HG02763 (cell line): ENCODE data around the gene MBOAT2.
"Not testable (repeated sequence)": the region's sequence is repeated elsewhere in the genome, so short reads cannot be mapped to it uniquely, and the experiment has no call there.

Experiments used
- ATAC-seq: cut with Tn5 transposase; IDR thresholded peaks from one replicate; pipeline ENCODE4 v1.9.1; 2021; ENCODE audit warnings: mild to moderate bottlenecking, moderate library complexity; ENCODE audit not compliant: unreplicated experiment

MBOAT2 gene, protein sequence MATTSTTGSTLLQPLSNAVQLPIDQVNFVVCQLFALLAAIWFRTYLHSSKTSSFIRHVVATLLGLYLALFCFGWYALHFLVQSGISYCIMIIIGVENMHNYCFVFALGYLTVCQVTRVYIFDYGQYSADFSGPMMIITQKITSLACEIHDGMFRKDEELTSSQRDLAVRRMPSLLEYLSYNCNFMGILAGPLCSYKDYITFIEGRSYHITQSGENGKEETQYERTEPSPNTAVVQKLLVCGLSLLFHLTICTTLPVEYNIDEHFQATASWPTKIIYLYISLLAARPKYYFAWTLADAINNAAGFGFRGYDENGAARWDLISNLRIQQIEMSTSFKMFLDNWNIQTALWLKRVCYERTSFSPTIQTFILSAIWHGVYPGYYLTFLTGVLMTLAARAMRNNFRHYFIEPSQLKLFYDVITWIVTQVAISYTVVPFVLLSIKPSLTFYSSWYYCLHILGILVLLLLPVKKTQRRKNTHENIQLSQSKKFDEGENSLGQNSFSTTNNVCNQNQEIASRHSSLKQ

DNA sequence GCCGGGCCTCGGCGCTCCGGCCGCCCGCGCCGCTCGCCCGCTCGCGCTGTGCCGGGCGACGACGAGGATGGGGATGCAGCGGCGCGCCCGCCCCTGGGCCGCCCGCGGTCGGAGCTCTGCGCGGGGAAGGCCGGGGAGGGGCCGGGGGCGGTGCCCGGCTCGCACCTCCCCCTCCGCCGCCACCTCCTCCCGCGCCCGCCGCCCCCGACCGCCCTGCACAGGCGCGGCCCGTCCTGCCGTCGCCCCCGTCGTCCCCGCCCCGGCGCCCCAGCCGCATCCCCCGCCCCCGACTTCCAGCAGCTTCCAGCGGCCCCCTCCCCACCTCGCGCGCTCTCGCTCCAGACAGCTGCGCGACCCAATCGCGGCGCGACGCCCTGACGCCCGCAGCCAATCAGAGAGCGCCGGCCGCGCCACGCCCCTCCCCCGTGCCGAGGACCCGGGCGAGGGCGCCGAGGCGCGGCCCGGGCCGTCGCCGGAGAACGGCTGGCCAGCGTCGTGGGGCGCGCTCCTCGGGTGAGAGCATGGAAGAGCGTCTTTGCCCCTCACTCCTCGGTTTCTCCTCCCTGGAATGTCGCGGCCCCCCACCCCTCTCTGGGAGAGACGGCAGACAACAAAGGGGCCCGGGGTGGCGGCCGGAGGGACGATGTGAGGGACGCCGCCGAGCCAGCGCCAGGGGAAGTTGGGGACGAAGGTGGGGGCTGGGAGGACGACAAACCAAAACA lies at the start of gene MBOAT2:
MBOAT2 (minus strand) TSS at position 69 of the 722 bp plus-strand sequence. CDS start 70 bp downstream, outside the sequence.
- peak; percentile 90 for ATAC-seq

- ATAC-seq: no peak
Observed at GRCh38 chr2:9052821-9053533, 49.5 kb upstream of the MBOAT2 start.

GRCh38 chr2:9051451-9051850 lies 48.0 kb upstream of the MBOAT2 start:
- ATAC-seq: not testable (repeated sequence)

- ATAC-seq: no peak
Observed at GRCh38 chr2:9050122-9050809, 46.8 kb upstream of the MBOAT2 start.

GRCh38 chr2:9045595-9045994 lies 42.1 kb upstream of the MBOAT2 start:
- no peak for ATAC-seq

DNA sequence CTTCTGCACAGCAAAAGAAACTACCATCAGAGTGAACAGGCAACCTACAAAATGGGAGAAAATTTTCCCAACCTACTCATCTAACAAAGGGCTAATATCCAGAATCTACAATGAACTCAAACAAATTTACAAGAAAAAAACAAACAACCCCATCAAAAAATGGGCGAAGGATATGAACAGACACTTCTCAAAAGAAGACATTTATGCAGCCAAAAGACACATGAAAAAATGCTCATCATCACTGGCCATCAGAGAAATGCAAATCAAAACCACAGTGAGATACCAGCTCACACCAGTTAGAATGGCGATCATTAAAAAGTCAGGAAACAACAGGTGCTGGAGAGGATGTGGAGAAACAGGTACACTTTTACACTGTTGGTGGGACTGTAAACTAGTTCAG lies 40.0 kb upstream of the MBOAT2 start:
- ATAC-seq: not testable (repeated sequence)

GRCh38 chr2:9037166-9037565 lies 33.7 kb upstream of the MBOAT2 start:
- ATAC-seq: no peak

- ATAC-seq: no peak
Observed at GRCh38 chr2:9033385-9034168, 30.1 kb upstream of the MBOAT2 start.

DNA sequence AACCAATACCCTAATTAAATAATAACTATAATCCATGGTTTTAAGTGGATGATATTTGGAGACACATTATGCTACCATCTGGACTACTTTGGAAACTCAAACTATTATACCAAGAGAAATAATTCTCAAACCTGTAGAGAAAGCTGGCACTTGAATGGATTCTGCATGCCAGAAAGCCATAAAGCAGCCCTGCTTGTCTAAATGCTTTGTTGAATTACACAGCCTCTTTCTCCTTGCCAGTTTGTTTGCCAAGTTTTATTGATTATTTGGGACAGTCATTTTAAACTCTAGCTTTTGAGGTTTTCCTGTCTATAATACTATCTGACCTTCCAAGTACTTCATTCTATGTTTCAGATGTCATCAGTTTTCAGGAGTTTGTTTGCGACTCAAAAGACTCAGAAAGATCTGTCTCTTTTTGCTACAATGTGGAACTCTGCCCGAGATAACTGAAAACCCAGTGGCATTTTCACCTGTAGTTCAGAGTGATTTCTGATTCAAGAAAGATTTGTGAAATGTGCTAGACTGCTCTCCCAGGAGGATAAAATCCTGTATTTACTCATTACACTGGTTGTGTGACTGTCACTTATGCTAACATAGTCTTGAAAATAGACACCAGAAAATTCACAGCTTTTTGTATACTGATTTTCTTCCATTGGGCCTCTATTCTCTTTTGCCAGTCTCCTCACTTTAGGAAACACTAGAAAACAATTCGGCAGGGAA lies 29.2 kb upstream of the MBOAT2 start:
- no peak for ATAC-seq

GRCh38 chr2:9032121-9032520 lies 28.6 kb upstream of the MBOAT2 start:
- no peak for ATAC-seq

DNA sequence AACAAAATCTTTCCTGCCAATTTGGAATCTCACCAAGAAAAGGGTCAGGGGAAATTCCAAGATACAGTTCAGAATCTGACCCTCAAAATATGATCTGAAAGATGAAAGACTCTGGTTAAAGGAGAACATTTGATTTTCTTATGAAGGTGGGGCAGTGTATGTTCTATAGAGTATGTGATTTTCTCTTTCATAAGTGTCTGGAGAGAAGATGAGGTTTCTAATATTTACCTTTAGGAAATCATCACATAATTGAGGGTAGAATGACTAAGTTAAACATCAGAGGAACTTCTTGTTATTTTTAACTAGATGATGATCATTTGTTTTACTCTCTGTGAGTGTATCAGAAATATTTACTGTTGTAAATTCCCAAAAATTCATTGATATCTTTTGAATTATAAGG lies 27.8 kb upstream of the MBOAT2 start:
- ATAC-seq: no peak

DNA sequence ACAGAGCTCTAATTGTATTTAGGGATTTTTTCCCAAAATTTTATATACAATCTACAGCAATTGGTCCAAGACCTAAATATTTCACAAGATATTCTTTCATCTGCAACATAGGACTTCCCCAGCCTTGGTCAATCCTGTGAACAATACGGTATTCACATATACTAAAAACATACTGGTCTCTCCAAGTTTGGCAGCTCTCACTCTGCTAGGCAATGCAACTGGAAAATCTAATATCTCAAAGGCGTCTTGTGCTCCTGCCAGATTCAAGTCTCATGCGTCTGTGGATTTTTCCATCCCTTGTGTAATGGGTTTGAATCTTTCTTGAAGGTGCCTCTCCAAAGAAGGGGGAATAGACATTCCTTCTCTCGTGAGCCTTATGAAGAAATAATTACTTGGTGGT lies 27.4 kb upstream of the MBOAT2 start:
- ATAC-seq: no peak

GRCh38 chr2:9030190-9030589 lies 26.7 kb upstream of the MBOAT2 start:
- no peak for ATAC-seq

DNA sequence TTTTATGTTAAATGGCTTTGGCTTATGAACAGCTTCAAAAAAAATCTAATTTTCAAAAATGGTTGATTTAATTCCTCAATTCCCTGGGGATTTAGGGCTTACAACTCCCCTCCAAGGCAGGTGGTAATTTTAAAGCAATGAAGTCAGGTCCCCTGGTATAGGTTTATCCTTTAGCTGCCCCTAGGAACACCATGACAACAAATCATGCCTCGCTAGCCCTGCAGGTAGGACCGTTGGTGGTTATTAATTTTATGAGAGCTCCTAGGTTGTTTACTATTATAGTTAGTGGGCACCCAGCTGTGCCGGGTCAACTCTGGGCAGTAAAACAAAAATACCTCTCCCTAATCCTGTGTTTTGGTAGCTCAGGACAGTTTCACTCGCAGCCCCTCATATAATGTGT lies 26.2 kb upstream of the MBOAT2 start:
- ATAC-seq: no peak

DNA sequence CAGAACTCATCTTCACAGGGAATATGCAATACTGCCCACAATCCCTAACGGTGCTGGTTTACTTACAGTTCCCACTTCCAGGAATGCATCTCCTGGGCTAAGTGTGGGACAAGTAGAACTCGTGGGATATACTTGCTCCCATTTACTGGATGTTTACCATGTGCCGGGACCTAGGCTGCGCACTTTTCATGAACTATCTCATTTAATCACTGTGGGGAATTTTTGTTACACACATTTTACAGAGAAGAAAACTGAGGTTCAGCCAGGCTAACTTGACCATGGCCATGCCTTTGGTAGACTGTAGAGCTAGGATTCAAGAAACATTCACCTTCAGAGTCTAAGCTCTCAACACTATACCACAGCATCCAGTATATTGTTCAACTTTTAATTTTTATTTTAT lies 24.4 kb upstream of the MBOAT2 start:
- ATAC-seq: no peak

- ATAC-seq: no peak
Observed at GRCh38 chr2:9025746-9026145, 22.3 kb upstream of the MBOAT2 start.

- ATAC-seq: no peak
Observed at GRCh38 chr2:9024575-9024974, 21.1 kb upstream of the MBOAT2 start.

DNA sequence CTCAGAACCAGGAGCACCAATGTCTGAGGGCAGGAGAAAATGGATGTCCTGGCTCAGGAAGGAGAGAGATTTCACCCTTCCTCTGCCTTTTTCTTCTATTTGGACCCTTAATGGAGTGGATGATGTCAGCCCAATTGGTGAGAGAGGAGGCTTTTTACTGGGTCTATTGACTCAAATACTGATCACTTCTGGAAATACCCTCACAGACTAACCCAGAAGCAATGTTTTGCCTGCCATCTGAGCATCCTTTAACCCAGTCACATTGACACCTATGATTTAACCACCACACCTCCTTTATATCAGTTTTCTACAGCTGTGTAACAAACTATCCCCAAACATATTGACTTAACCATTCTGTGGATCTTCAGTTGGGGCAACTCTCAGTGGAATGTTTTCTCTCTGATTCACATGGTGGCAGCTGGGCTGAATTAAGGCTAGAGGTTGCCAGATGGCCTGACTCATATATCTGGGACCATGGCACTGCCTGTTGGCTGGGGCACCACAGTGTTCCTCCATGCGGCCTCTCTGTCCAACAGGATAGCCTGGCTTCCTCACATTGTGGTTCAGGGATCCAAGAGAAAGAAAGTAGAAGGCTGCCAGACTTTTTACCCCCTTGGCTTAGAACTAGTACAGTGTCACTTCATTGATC lies 18.2 kb upstream of the MBOAT2 start:
- no peak for ATAC-seq

- ATAC-seq: no peak
Observed at GRCh38 chr2:9020267-9020666, 16.8 kb upstream of the MBOAT2 start.
